GM19372 (cell line): ENCODE data around the gene LNX2.

Source experiments
- ATAC-seq: cut with Tn5 transposase; IDR thresholded peaks from one replicate; pipeline ENCODE4 v1.9.1; 2021; ENCODE audit warnings: mild to moderate bottlenecking, low read depth, moderate library complexity; ENCODE audit not compliant: unreplicated experiment

The LNX2 gene

DNA sequence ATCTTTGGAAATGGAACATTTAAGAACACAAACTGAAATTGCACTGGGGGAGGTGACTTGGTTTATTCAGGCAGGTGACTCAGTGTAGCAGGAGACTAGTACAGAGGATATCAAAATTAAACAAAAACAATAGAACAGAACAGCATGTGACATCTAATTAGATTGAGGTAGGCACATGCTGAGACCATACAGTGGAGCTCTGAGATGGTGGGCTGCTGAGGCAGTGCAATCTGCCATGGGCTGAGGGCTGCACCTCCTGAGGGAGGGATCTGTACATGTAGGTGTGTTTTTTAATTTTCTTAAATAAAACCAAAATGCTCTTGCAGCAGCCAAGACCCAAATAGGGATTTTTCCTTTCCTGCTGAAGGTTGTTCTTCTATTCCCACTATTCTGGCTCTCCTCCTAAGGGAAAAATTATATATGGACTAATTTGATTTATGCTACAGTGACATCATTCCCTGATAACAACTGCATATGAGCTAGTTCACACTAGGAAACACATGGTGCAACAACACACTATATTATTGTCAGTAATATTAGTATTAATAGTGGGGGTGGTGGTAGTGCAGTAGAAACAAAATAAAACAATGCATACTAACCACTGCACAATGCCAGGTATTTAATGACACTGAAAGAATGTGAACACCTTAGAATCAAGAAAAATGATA is 48.0 kb downstream of the LNX2 start:
- ATAC-seq, result no peak

- no peak for ATAC-seq
Measured at GRCh38 chr13:27570906-27571305, 49.4 kb downstream of the LNX2 start.

- ATAC-seq, result no peak
Measured at GRCh38 chr13:27569405-27569804, 50.9 kb downstream of the LNX2 start.

GRCh38 chr13:27565818-27566217 is 54.5 kb downstream of the LNX2 start:
- no peak for ATAC-seq

GRCh38 chr13:27562457-27562856 is 57.9 kb downstream of the LNX2 start:
- ATAC-seq, result no peak

- no peak for ATAC-seq
Measured at GRCh38 chr13:27559719-27560118, 60.6 kb downstream of the LNX2 start.

- ATAC-seq, result no peak
Measured at GRCh38 chr13:27556109-27556508, 64.2 kb downstream of the LNX2 start.

GRCh38 chr13:27551562-27551961 is 68.8 kb downstream of the LNX2 start:
- no peak for ATAC-seq

DNA sequence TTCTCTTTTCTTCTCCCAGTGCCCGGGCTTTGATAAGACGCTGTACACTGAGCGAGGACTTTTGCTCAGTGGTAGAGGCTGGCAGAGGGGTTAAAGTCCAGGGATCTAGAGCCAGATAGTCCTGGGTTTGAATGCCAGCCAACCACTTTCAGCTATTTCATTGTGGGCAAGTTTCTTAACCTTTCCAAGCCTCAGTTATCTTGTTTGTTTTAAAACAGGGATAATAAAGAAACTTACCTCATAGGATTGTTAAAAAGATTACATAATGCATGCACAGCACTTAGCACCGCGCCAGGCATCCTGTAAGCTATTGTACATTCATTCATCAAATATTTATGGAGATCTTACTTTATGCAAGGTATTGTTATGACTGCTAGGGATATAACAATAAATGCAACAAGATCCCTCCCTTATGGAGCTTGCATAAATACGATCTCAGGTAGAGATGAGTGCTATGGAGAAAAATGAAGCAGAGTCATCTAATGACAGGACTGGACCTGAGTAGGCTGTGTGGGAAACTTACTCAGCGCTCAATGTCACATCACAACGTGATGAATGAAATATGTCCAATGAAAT is 70.8 kb downstream of the LNX2 start:
- no peak for ATAC-seq

- no peak for ATAC-seq
Measured at GRCh38 chr13:27542220-27542619, 78.1 kb downstream of the LNX2 start.

- no peak for ATAC-seq
Measured at GRCh38 chr13:27541386-27541785, 78.9 kb downstream of the LNX2 start.

DNA sequence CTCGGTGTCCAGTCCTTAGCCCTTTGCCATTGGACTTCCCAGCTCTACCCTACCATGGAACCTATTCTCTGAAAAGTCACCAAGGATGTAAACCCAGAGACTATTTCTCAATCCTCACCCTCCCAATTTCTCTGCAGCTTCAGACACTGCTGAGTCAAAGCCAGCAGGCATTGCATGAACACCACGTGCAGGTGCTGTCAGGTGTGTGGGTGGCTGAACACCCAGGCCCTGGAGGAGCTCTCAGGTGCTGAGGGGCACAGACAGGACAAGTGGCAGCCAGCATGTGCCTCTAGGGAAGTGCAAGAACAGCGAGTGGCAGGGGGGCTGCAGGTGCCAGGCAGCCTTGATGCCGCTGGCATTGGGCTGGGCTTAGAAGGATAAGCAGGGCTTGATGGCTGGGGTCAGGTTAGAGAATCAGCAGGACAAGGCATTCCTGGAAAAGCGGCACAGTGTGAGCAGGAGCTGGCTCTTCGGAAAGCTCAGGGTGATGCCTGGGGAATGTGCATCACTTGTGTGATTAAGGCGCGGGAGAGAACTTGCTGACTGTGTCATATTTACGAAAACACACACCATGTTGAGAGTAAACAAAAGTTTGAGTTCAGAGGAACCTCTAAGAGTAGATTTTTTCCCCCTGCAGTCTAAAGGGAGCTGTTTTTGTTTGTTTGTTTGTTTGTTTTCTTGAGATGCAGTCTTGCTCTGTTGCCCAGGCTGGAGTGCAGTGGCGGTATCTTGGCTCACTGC is 83.8 kb downstream of the LNX2 start:
- no peak for ATAC-seq

GRCh38 chr13:27535546-27535945 is 84.8 kb downstream of the LNX2 start:
- no peak for ATAC-seq

- no peak for ATAC-seq
Measured at GRCh38 chr13:27534981-27535380, 85.3 kb downstream of the LNX2 start.

DNA sequence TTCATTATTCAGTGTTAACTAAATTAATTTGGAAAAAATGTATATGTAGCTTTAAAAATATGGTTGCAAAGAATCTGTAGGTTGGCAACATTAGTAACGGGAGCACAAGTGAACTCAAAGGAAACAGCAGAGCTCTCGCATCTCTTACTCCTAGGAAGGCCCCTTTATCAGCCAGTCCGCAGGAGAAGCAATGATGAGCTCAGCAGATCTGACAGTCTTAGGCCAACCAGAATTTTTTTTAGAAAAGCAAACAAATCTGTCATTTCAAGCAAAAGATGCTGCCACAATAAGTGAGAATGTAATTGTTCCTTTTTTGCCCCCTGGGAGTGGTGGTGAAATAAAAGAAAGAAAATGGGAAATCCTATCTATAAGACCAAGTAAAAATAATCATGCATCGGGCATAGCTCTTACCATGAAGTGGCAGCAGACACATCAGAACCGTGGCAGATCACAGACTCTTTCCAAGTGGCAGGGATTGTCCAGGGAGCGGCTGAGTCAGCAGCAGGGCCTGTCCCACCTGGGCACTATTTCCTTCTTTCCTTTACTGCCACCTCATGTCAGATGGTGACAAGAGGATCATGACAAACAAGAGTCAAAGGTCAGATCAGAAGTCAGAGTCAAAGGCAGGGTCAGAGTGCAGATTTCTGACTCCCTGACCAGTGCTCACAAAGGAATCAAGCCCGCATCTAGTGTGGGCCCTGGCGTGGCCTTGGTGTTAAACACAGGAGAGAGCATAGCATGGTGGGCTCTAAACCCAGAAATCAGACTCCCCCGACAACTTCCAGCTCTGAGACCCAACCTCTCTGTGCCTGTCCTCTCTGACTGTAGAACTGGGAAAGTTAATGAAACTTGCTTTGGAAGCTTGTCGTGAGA is 86.0 kb downstream of the LNX2 start:
- no peak for ATAC-seq

DNA sequence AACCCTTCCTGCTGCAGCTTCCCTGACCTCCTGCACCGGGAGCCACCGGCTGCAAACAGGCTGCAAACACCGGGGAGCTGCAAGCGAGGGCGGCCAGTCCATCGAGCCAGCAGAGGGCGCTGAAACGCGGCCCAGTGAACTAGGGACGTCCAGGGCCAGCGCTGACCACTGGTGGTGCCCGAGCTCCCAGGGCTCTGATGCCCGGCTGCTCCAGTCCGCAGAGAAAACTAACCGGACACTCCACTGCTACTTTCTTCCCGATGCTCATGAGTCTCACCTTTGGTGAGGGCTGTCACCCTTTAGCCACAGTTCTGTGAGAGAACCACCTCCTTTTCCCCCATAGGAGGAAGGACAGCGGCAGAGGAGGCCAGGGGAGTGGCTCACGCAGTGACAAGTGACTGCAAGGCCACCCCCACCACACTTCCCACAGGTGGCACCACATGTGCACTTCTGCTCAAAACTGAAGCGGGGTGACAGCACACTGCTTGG is 87.1 kb downstream of the LNX2 start:
- ATAC-seq, result no peak

DNA sequence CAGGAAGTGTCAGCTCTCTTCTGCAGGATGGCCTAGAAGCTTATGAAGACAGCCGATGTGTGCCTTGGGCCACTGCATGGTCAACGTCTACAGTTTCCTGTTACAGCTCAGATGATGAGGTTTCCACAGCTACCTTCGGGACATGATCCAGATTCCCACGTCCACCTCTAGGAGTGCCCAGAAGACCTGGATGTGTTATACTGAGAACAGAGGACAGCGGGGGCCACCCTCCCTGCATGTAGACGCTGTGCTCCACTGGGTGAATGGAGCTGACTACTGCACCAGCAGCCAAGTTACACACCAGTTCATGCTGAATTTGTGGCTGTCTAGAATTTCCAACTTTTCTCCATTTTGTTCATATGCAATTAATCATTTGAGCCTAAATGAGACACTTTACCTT is 91.4 kb downstream of the LNX2 start:
- ATAC-seq, result no peak

DNA sequence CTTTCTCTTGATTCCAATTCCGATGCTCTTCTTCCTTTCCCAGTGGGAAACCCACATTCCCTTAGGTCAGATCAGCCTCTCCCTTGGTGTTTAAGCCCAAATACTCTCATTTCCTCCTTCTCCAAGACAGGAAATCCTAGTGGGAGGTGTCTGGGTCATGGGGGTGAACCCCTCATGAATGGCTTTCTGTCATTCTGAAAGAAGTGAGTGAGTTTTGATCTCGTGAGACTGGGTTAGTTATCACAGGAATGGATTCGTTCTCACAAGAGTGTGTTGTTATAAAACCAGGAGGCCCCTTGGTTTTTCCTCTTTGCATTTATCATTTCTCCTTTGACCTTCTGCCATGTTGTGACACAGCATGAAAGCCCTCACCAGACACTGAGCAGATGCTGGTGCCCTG is 93.8 kb downstream of the LNX2 start:
- no peak for ATAC-seq

GRCh38 chr13:27524981-27525975 is 95.1 kb downstream of the LNX2 start:
- ATAC-seq, result no peak
